ENCODE measurements around the gene CUTA. TPM values are rescaled to one million over a fixed set of nuclear protein-coding genes. Genes with fewer than 3 reads are reported as not detected.

CUTA gene
- total RNA-seq, 1 donor = 155 TPM

DNA sequence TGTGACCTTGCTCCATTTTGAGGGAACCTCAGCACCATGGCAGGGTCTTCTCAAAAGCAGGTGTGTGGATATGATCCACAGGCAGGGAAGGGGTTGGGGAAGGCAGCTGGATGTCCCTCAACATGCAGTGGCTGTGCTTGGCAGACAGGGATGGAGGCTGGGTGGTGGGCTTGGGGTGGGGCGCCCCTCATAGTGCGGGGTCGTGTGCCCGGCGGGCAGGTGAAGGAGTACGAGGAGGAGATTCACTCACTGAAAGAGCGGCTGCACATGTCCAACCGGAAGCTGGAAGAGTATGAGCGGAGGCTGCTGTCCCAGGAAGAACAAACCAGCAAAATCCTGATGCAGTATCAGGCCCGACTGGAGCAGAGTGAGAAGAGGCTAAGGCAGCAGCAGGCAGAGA lies 28.4 kb upstream of the CUTA start:
- no peak overlapping the region for H3K4me3 ChIP-seq (ENCODE audit: low read depth, low read length)
- TF ChIP-seq, protein P1, sequence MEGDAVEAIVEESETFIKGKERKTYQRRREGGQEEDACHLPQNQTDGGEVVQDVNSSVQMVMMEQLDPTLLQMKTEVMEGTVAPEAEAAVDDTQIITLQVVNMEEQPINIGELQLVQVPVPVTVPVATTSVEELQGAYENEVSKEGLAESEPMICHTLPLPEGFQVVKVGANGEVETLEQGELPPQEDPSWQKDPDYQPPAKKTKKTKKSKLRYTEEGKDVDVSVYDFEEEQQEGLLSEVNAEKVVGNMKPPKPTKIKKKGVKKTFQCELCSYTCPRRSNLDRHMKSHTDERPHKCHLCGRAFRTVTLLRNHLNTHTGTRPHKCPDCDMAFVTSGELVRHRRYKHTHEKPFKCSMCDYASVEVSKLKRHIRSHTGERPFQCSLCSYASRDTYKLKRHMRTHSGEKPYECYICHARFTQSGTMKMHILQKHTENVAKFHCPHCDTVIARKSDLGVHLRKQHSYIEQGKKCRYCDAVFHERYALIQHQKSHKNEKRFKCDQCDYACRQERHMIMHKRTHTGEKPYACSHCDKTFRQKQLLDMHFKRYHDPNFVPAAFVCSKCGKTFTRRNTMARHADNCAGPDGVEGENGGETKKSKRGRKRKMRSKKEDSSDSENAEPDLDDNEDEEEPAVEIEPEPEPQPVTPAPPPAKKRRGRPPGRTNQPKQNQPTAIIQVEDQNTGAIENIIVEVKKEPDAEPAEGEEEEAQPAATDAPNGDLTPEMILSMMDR (IDR thresholded peaks at IDR 0.05; ENCODE audit: insufficient read depth, low read depth, low read length) = no peak
- DNase-seq (ENCODE audit: low read depth) = no peak

DNA sequence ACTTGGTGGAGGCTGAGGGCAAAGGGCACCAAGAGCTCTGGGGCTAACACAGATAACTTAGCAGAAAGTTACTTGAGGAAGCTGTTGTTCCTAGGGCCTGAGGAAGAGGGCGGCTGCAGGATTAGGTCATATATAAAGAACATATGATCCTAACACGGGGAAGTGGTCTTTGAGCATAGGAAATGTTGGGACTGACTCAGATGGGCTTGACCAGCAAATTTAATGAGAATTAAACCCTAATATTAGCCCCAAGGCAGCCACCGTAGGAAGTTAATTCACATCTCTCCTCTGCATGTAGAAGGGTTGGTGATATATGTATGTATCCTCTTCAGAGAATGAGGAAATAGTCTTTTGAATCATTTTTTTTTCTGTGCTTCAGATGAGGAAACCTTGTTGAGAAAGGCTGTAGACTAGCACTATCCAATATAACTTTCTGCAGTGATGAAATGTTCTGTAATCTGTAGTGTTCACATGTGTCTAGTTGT lies 27.3 kb upstream of the CUTA start:
- TF ChIP-seq, protein P1 (IDR thresholded peaks at IDR 0.05; ENCODE audit: insufficient read depth, low read depth, low read length) = no peak
- no peak for DNase-seq (ENCODE audit: low read depth)
- no peak overlapping the region for H3K4me3 ChIP-seq (ENCODE audit: low read depth, low read length)

DNA sequence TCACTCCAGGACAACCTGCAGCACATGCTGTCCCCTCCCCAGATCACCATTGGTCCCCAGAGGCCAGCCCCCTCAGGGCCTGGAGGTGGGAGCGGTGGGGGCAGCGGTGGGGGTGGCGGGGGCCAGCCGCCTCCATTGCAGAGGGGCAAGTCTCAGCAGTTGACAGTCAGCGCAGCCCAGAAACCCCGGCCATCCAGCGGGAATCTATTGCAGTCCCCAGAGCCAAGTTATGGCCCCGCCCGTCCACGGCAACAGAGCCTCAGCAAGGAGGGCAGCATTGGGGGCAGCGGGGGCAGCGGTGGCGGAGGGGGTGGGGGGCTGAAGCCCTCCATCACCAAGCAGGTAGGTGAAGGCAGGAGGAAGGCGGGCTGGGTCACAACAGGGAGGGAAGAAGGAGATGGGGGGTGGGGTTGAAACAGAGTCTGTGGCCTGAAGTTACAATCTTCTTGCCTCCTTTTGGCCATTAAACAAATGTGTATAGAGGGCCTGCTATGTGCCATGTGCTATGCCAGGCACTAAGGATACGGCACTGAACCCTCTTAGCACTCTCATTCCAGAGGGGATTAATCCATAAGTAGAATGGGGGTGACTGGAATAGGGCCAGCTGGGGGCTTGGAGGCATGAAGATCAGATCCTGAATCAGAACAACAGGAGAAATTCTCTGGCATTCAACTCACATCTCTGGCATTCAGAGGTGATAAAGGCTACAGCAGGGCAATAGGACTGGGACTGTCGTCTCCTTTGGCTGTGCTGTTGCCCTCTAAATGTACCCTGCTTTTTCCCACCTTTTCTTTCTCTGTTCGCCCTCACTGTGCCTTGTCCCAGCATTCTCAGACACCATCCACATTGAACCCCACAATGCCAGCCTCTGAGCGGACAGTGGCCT lies 26.0 kb upstream of the CUTA start:
- no peak for DNase-seq (ENCODE audit: low read depth)
- TF ChIP-seq, protein P1 (IDR thresholded peaks at IDR 0.05; ENCODE audit: insufficient read depth, low read depth, low read length) = no peak
- H3K4me3 ChIP-seq (ENCODE audit: low read depth, low read length) = no peak overlapping the region

DNA sequence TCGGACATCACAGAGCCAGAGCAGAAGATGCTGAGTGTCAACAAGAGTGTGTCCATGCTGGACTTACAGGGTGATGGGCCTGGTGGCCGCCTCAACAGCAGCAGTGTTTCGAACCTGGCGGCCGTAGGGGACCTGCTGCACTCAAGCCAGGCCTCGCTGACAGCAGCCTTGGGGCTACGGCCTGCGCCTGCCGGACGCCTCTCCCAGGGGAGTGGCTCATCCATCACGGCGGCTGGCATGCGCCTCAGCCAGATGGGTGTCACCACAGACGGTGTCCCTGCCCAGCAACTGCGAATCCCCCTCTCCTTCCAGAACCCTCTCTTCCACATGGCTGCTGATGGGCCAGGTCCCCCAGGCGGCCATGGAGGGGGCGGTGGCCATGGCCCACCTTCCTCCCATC lies 25.1 kb upstream of the CUTA start:
- TF ChIP-seq, protein P1 (IDR thresholded peaks at IDR 0.05; ENCODE audit: insufficient read depth, low read depth, low read length) = no peak
- DNase-seq (ENCODE audit: low read depth) = no peak
- H3K4me3 ChIP-seq (ENCODE audit: low read depth, low read length) = no peak overlapping the region

DNA sequence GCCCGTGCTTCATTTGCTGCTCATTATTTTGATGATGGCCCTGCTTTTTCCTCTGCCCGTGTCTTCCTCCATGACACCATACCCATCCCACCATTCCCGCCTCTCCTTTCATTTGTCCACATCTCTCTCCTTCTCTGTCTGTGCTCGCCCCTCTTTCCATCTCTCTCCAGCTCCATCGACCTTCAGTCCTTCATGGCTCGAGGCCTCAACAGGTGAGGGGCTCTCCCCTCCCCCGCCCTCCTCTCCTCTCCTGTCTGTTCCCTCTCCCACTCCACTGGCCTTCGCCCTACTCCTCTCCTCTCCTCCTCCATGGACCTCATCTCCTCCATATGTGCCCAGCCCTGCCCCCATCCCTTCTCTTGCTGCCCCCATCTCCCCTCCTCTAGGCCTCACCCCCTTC lies 24.4 kb upstream of the CUTA start:
- DNase-seq (ENCODE audit: low read depth) = no peak
- no peak overlapping the region for H3K4me3 ChIP-seq (ENCODE audit: low read depth, low read length)
- TF ChIP-seq, protein P1 (IDR thresholded peaks at IDR 0.05; ENCODE audit: insufficient read depth, low read depth, low read length) = no peak

DNA sequence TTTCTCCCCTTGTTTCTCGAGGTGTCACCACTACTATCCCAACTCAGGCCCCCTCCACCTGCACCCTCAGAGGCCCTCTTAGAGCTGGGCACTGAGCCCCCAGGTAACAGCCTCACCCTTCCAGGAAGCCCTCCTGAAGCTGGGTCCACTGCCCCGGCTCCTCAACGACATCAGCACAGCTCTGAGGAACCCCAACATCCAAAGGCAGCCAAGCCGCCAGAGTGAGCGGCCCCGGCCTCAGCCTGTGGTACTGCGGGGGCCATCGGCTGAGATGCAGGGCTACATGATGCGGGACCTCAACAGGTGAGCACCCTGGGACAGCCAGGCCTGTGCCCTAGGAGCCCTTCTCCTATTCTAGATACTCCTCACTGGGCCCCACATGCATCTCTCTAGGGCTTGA lies 23.6 kb upstream of the CUTA start:
- H3K4me3 ChIP-seq (ENCODE audit: low read depth, low read length) = no peak overlapping the region
- no peak for DNase-seq (ENCODE audit: low read depth)
- TF ChIP-seq, protein P1 (IDR thresholded peaks at IDR 0.05; ENCODE audit: insufficient read depth, low read depth, low read length) = no peak
